ENCODE results near the gene MANBA. TPM values are rescaled to one million over a fixed set of nuclear protein-coding genes. Genes with fewer than 3 reads are reported as not detected.
A peak's percentile ranks its signal among the peaks of the same experiment; 100 is the strongest.

Gene MANBA
- total and polyA plus RNA-seq, 2 of the 13 experiments (the other 11 are each of a cell fraction or from before 2014, with no cell fraction given), result 11.7 to 33.3 TPM

- in situ Hi-C loops (cut with HindIII; ENCODE audit: extremely low pct_ligation_motif_present, low pct_unique_long_range_greater_than_20kb) (no loop called here), intact Hi-C loops (cut with micrococcal nuclease; ENCODE audit: unreplicated experiment) (no loop called here)
- Histone ChIP-seq H3K36me3 (replicated peaks in 1 of 2; ENCODE audit: control insufficient read depth in 1 of 2, insufficient read depth in 2 of 2, low read length in 2 of 2) (peaks cover 17 to 71% of the 10 kb centered on the region in 2 experiments), H3K27me3 (ENCODE audit: control insufficient read depth in 1 of 2, insufficient read depth in 2 of 2, low read length in 2 of 2) (no peaks in the 10 kb centered on the region), H3K4me2 (ENCODE audit: low read depth, low read length) (no peak overlapping the region), H3K27ac (ENCODE audit: extremely low read length, insufficient read depth, low read length) (no peak overlapping the region), H3K79me2 (ENCODE audit: insufficient read depth, low read length) (no peaks in the 10 kb centered on the region), H4K20me1 (ENCODE audit: insufficient read depth, low read length) (no peaks in the 10 kb centered on the region), H3K9ac (ENCODE audit: insufficient read depth, low read depth, low read length) (no peak overlapping the region), H3K4me1 (ENCODE audit: insufficient read depth, low read length) (no peaks in the 10 kb centered on the region), H3K9me3 (ENCODE audit: low read length) (no peaks in the 10 kb centered on the region), H3K4me3 (replicated peaks in 1 of 3; ENCODE audit: insufficient read depth in 1 of 3, low read depth in 2 of 3, low read length in 3 of 3) (no peak overlapping the region), H2AFZ (ENCODE audit: low read length) (no peak overlapping the region)
- CTCF ChIA-PET (ENCODE audit: low intra/inter-chr PET ratio, low total read pairs), result no interaction called here
- no peak for TF ChIP-seq ELF1 (CRISPR knock-in tag; IDR thresholded peaks at IDR 0.05)
- TF ChIP-seq RBM22 (optimal IDR thresholded peaks at IDR 0.05; ENCODE audit: low read length), result peak; percentile 12
- BruUV-seq (replicated peaks), result no TSS peak
- 95% methylated on average over 4 of the region's 4 CpGs for WGBS (ENCODE audit: low lambda C conversion rate)
- FAIRE-seq, result no peak
- POLR2A ChIA-PET, result no interaction called here
- DNase-seq (ENCODE audit: low spot score), result no peak
- ATAC-seq, result no peak
Observed at GRCh38 chr4:102599455-102599854, 161.3 kb downstream of the MANBA start.

DNA sequence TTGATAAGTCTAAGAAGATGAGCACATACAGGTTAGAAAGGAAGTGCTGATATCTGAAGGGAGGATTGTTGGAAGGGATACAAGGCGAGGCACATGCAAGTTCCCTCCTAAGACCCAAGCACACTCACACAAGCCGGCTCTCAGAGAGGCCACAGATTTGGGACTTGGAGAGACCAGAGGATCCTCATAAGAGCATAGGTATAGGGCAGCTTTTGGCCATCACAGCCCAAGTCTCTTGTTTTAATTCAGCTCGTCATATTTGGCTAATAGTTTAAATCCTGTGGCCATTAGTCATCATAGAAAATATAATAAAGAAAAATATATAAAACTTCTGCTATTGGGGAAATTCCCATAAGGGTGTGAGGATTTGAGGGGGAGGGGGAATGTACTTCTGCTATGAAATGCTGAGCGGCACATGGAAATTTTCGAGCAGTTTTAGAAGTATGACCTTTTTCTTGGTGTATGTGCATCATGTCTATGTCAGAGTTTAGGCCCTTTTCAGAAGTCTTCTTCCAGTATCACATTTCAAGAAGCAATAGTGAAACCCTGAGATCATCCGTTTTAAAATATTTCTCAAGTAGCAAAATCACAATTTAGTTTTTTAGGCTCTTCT is 161.9 kb downstream of the MANBA start:
- ChIA-PET CTCF (ENCODE audit: low intra/inter-chr PET ratio, low total read pairs) (no interaction called here), POLR2A (no interaction called here)
- TF ChIP-seq RBM22 (optimal IDR thresholded peaks at IDR 0.05; ENCODE audit: low read length) (peak; percentile 23), NFE2 (CRISPR knock-in tag; IDR thresholded peaks at IDR 0.05) (no peak)
- in situ Hi-C loops (cut with HindIII; ENCODE audit: extremely low pct_ligation_motif_present, low pct_unique_long_range_greater_than_20kb), result no loop called here
- FAIRE-seq, result no peak
- Histone ChIP-seq H4K20me1 (ENCODE audit: insufficient read depth, low read length) (no peaks in the 10 kb centered on the region), H3K4me1 (ENCODE audit: insufficient read depth, low read length) (no peaks in the 10 kb centered on the region), H3K9ac (ENCODE audit: insufficient read depth, low read depth, low read length) (no peak overlapping the region), H3K4me3 (replicated peaks in 1 of 3; ENCODE audit: insufficient read depth in 1 of 3, low read depth in 2 of 3, low read length in 3 of 3) (no peak overlapping the region), H2AFZ (ENCODE audit: low read length) (no peak overlapping the region), H3K9me3 (ENCODE audit: low read length) (no peaks in the 10 kb centered on the region), H3K79me2 (ENCODE audit: insufficient read depth, low read length) (no peaks in the 10 kb centered on the region), H3K27me3 (ENCODE audit: control insufficient read depth in 1 of 2, insufficient read depth in 2 of 2, low read length in 2 of 2) (no peaks in the 10 kb centered on the region), H3K36me3 (replicated peaks in 1 of 2; ENCODE audit: control insufficient read depth in 1 of 2, insufficient read depth in 2 of 2, low read length in 2 of 2) (peaks cover 17 to 72% of the 10 kb centered on the region in 2 experiments), H3K4me2 (ENCODE audit: low read depth, low read length) (no peak overlapping the region), H3K27ac (ENCODE audit: extremely low read length, insufficient read depth, low read length) (no peak overlapping the region)
- intact Hi-C loops (cut with micrococcal nuclease; ENCODE audit: unreplicated experiment), result no loop called here
- BruUV-seq (replicated peaks), result no TSS peak
- ATAC-seq, result no peak
- DNase-seq (ENCODE audit: low spot score), result no peak
- WGBS (ENCODE audit: low lambda C conversion rate), result 97% methylated on average over 6 of the region's 6 CpGs
